GM21367 (cell line): Measurements from ENCODE around the gene GBP7.
"Not testable (repeated sequence)": the region's sequence is repeated elsewhere in the genome, so short reads cannot be mapped to it uniquely, and the experiment has no call there.

ENCODE experiments used
- ATAC-seq: cut with Tn5 transposase; IDR thresholded peaks from one replicate; pipeline ENCODE4 v1.9.1; 2021; ENCODE audit not compliant: unreplicated experiment

Gene GBP7

GRCh38 chr1:89170170-89171066, 5.4 kb downstream of the GBP7 start:
- ATAC-seq, result no peak

DNA sequence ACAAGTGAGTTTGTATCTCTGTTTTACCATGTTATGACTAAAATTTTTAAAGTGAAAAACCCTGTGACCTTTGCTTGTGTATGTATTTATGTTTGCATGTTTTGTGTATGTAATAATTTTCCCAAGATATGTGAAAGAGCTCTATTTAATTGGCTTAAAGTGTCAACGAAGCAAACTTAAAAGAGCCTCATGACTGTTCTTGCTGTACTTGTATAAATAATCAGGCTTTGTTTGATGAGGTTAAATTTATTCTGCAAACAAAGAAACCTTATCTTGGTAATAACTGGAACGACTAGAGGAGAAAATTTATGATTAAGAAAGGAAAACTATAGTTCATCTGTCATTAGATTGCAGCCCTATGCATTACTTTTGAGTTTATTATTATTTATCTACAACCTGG, 6.6 kb downstream of the GBP7 start:
- ATAC-seq, result no peak

GRCh38 chr1:89167590-89168230, 8.1 kb downstream of the GBP7 start:
- no peak for ATAC-seq

- no peak for ATAC-seq
Observed at GRCh38 chr1:89166705-89167104, 9.1 kb downstream of the GBP7 start.

DNA sequence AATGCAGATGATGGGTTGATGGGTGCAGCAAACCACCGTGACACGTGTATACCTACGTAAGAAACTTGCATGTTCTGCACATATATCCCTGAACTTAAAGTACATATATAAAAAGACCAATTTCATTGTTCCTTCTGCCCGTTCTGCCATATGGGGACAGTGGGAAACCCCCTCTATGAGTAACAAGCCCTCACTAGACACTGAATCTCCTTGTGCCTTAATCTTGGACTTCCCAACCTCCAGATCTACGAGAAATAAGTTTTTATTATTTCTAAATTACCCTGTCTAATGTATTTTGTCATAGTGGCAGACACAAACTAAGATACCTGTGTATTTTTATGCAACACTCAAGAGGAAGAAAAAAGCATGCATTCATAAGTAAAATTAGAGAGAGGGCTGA, 10.0 kb downstream of the GBP7 start:
- no peak for ATAC-seq

DNA sequence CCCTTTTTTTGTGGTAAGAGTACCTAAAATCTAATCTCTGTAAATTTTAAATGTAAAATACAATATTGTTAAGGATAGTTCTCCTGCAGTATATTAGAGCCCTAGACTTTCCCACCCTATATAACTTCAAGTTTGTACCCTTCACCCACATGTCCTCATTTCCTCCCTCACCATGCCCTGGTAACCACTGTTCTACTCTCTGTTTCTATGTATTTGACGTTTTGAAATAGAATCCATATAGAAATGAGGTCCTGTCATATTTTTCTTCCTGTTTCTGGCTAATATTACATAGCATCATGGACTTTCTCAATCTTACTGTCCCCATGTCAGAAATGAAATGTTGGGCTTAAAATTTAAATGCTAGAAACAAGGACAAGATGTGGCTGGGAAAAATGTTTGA, 24.8 kb downstream of the GBP7 start:
- no peak for ATAC-seq

DNA sequence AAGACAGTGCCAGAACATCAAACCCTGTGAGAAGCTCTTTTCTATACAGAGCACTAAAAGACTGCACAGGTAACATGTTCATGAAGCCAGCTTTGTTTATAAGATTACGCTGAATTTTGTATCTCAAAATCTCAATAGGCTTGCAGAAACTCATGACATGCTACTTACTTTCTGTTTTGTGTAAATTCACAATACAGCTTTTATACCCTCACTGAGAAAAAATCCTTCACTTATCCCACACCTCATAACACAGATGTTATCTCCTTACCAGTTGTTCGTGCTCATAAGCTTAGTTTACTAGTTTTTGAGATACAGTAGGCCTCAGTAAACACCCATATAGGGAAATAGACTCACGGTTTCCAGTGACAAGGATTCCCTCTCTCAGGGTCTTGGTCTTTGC, 25.8 kb downstream of the GBP7 start:
- no peak for ATAC-seq

DNA sequence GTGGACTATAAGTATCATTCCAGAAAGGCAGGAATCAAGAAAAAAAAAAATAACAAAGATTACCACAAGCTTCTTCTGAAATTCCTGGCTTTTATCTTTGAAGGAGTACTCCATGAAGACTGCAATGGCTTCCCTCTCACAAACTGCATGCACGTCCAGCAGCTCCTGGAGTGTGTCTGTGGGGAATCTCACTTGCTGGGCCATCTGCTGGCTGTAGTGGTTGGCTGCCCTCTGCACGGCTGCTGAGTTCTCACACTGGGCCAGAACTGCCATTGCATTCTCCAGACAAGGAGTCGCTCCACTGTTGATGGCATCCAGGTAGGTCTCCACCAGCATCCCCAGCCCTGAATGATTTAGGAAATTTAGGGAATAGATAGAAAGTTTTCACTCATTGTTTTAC, 26.6 kb downstream of the GBP7 start:
- ATAC-seq, result no peak

GRCh38 chr1:89147678-89148658, 27.8 kb downstream of the GBP7 start:
- ATAC-seq, result no peak

DNA sequence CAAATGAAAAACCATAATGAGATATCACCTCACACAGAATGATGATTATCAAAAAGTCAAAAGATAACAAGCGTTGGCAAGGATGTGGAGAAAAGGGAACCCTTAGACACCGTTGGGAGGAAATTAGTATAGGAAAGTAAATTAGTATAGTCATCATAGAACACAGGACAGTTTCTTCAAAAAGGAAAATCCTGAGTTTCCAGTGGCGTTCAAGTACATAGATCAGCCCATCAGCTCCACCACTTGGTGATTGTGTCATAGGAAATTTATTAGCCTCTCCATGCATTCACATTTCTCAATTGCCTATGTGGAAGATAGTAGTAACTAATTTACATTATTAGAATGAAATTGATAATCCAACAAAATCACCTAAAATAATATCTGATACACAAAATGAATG, 29.1 kb downstream of the GBP7 start:
- ATAC-seq, result no peak

- no peak for ATAC-seq
Observed at GRCh38 chr1:89143484-89143883, 32.3 kb downstream of the GBP7 start.

- ATAC-seq, result no peak
Observed at GRCh38 chr1:89142160-89142559, 33.6 kb downstream of the GBP7 start.

- ATAC-seq, result no peak
Observed at GRCh38 chr1:89133747-89134146, 42.1 kb downstream of the GBP7 start.

- ATAC-seq, result no peak
Observed at GRCh38 chr1:89130716-89131115, 45.1 kb downstream of the GBP7 start.

DNA sequence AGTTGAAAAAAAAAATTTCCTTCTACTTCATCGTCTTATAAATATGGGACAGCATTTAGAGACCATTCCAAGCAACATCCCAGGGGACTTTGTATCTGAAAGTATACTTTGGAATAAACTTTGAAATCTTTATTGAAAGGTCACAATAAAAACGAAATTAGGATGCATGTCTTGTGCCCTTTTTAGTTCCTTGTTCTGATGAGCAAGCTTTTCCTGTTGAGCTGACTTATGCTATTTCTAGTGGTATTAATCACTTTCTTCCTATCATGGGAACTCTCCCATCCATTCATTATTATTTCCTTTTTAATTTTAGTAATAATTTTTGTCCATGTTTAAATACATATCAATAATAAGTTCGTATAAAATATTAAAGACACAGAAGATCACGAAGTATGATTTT, 45.9 kb downstream of the GBP7 start:
- no peak for ATAC-seq

DNA sequence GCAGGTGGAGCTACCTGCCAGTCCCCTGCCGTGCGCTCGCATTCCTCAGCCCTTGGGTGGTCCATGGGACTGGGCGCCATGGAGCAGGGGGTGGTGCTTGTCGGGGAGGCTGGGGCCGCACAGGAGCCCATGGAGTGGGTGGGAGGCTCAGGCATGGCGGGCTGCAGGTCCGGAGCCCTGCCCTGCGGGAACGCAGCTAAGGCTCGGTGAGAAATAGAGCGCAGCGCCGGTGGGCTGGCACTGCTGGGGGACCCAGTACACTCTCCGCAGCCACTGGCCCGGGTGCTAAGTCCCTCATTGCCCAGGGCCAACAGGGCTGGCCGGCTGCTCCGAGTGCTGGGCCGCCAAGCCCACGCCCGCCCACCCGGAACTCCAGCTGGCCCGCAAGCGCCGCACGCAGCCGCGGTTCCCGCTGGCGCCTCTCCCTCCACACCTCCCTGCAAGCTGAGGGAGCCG, 47.8 kb downstream of the GBP7 start:
- ATAC-seq, result not testable (repeated sequence)

DNA sequence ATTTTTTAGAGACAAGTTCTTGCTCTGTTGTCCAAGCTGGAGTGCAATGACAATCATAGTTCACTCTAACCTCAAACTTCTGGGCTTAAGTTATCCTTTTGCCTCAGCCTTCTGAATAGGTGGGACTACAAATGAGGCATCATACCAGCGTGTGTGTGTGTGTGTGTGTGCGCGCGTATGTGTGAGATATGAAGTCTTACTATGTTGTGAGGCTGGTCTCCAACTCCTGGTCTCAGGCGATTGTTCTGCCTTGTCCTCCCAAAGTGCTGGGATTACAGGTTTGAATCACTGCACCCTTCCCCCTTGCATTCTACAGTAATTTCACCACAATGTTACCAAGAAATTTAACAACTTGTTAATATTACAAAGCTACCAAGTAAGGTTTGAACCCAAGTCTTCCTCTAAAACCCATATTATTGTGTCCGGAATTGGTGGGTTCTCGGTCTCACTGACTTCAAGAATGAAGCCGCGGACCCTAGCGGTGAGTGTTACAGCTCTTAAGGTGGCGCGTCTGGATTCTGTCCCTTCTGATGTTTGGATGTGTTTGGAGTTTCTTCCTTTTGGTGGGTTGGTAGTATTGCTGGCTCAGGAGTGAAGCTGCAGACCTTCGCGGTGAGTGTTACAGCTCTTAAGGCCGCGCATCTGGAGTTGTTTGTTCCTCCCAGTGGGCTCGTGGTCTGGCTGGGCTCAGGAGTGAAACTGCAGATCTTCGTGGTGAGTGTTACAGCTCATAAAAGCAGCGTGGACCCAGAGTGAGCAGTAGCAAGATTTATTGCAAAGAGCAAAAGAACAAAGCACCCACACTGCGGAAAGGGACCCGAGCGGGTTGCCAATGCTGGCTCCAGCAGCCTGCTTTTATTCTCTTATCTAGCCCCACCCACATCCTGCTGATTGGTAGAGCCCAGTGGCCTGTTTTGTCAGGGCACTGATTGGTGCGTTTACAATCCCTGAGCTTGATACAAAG, 48.9 kb downstream of the GBP7 start:
- not testable (repeated sequence) for ATAC-seq

DNA sequence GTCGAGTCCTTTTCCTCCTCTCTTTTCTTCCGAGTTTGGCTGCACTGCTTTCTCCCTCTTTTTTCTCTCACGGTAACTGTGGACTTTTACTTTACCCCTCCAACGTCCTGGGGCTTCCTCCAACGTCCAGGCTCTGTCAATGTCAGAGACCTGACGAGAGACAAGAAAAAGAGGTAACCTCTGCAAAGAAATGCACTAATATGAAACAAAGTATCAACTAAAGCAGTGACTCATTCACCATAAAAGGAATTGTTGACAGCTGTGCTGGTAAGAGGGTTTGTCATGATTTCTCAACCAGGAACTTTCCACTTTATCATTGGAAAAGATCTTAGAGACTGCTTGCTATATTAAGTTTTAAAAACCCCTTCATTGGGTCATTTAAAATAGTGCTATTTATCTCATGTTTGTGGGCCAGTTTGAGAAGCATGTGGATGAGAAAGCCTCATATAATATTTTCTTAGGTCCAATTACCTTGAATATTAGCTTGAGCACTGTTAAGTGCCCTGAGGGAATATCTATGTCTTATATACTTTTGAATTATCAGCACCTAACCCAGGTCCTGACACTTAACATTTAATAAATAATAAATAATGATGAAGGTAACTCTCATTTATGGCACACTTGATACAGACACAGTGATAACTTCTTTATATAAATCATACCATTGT, 49.8 kb downstream of the GBP7 start, which contains the start of gene GBP2:
Gene GBP2 (minus strand): TSS at position 202 of the 668 bp plus-strand sequence. CDS start 4,148 bp downstream, outside the sequence.
- ATAC-seq, result peak; percentile 68

DNA sequence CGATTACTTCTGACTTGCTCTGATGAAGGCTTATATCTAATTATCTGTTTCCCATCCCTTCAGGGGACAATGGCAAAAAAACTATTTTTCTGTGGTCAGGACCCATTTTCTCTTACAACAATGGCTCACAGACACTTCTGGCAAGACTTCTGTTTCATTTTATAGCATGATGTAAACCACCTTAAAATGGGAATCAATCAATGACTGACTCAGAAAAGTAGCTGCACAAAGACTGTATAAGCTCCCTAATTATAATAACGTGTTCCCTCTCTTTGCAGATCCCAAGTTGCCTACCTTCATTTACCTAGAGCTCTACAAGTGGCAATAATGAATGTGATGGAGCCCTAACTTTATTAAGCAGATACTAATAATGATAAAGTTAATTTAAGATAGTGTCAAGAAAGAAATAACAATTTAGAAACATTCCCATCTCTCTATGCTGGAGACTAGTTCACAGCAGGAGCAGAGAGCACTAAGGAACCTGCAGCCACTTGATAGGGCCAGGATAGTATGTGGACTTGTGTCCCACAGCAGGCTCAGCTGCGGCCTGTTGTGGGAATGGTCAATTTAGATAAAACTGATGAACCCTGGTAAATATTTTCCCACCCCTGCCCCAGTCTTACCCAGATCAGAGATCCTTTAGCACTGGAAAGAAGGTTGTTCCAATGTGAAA, 50.4 kb downstream of the GBP7 start:
- peak; percentile 3 for ATAC-seq
